ENCODE measurements around the gene PDGFD.
"Not testable (repeated sequence)": the region's sequence is repeated elsewhere in the genome, so short reads cannot be mapped to it uniquely, and the experiment has no call there.

The PDGFD gene

GRCh38 chr11:104051778-104052177 is 112.2 kb downstream of the PDGFD start:
- no peak for DNase-seq

DNA sequence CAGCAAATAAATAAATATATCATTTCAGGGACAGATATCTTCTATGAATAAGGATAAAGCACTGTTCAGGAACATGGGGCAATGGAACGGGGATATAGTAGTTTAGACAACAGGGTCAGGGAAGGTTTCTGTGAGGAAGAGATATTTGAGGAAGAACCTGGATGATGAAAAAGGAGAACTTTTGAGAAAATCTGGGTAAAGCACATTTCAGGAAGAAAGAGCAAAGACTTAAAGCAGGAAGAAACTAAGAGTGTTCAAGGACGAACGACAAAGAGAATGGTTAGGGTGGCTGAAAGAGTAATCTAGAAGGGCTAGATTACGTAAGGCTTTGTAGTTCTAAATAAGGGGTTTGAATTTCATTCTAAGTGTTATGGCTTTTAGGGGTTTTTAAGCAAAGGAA is 114.8 kb downstream of the PDGFD start:
- no peak for DNase-seq

- not testable (repeated sequence) for DNase-seq
These were observed 117.1 kb downstream of the PDGFD start for GRCh38 chr11:104046858-104047257.

GRCh38 chr11:104046331-104046730 is 117.6 kb downstream of the PDGFD start:
- DNase-seq, result no peak

DNA sequence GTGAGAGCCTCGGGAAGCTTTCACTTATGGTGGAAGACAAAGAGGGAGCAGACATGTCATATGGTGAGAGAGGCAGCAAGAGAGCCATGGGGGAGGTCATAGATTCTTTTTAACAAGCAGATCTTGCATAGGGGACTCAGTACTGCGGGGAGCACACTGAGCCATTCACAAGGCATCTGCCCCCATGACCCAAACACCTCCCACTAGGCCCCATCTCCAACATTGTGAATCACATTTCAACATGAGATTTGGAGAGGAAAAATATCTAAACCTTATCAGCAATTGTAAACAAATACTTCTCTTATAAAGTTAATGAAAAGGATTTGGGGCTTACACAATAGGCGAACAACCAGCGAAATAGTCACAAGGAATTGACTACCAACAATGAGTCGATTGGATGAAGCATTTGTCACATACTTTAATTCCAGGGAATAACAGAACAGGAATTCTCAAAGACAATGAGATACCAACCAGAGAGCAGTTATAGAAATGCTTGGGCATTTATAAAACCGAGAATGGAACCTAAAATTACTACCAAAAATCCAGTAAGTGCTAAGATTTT is 120.2 kb downstream of the PDGFD start:
- no peak for DNase-seq

DNA sequence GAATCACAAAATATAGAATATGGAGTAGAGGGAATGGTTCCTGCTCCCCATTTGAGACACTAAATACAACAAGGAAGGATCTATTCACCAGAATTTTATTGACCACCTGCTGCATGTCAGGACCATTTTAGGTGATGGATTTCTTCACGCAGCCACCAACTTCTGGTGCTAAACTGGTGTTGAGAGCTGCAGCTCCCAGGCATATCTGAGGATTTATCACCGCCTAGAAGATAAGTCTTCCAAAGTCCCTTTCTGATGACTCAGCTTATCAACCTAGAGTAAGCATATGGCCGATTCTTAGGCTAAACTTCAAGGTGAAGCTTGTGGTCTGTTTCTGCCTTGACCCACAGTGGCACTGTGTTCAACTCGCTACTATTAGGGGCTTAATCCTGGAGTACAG is 120.8 kb downstream of the PDGFD start:
- DNase-seq, result no peak

DNA sequence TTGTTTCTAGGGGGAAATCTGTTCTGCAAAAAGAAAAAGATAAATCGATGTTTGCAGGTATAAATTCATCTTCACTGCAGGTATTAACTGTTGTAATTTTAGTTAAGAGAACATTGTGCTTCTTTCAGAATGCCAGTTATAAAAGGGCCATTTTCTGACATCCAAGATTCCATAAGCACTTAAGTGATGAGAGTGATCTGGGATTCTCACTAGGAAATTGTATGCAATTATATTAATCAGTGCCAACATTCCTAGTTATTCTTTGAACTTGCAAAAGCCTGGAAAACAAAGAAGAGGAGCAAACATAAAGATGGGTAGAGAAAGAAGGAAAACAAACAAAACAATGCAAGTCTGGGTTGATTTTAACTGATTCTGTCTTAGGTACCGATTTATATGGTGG is 122.2 kb downstream of the PDGFD start:
- no peak for DNase-seq

DNA sequence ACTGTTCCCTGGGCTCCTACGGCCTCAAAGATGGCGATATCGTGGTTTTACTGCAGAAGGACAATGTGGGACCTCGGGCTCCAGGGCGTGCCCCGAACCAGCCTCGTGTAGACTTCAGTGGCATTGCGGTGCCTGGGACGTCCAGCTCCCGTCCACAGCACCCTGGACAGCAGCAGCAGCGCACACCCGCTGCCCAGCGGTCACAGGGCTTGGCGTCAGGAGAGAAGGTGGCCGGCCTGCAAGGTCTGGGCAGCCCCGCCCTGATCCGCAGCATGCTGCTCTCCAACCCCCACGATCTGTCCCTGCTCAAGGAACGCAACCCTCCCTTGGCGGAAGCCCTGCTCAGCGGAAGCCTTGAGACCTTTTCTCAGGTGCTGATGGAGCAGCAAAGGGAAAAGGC is 127.0 kb downstream of the PDGFD start:
- DNase-seq, result no peak

GRCh38 chr11:104036588-104036987 is 127.4 kb downstream of the PDGFD start, which contains the start of gene DDI1:
DDI1 (plus strand) TSS chr11:104036640; CDS start chr11:104036823, 183 bp downstream.
- DNase-seq, result no peak

DNA sequence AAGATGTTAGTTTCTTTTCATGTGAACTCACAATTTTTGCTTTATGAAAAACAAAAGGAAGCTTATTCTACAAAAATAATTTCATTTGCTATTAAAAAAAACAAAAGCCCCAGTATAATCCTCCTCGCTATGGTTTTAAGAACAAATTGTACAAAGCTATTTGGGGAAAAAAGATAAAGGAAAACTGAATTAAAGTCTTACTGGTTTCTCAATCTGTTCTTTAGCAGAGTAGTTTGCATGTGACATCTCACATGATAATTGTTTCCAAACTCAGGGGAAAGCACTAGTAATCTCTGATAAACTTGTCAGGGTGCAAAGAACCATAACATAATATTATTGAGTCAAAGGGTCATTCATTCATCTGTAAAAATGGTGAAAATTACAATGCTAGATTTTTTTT is 130.4 kb downstream of the PDGFD start:
- DNase-seq, result no peak

GRCh38 chr11:104033134-104033533 is 130.8 kb downstream of the PDGFD start:
- no peak for DNase-seq

GRCh38 chr11:104028476-104029263 is 135.3 kb downstream of the PDGFD start:
- DNase-seq, result no peak

DNA sequence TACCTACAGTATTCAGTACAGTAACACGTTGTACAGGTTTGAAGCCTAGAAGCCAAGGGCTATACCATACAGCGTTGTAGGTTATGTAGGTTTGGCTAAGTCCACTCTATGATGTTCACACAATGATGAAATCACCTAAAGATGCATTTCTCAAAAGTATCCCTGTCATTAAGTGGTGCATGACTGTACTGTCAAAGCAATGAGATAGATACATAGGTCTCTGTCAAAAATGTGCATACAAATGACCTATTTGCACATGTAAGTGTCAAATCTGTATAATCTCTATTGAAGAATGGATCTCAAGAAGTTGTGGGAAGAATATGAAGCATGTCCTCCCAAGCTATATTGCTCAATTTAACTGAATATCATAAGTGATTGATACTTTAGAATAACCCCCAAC is 139.4 kb downstream of the PDGFD start:
- DNase-seq, result no peak

- DNase-seq, result no peak
These were observed 148.1 kb downstream of the PDGFD start for GRCh38 chr11:104015649-104016415.

- no peak for DNase-seq
These were observed 152.9 kb downstream of the PDGFD start for GRCh38 chr11:104011044-104011443.

GRCh38 chr11:104009744-104010143 is 154.2 kb downstream of the PDGFD start:
- DNase-seq, result no peak

GRCh38 chr11:104005234-104005855 is 158.6 kb downstream of the PDGFD start:
- DNase-seq, result no peak

DNA sequence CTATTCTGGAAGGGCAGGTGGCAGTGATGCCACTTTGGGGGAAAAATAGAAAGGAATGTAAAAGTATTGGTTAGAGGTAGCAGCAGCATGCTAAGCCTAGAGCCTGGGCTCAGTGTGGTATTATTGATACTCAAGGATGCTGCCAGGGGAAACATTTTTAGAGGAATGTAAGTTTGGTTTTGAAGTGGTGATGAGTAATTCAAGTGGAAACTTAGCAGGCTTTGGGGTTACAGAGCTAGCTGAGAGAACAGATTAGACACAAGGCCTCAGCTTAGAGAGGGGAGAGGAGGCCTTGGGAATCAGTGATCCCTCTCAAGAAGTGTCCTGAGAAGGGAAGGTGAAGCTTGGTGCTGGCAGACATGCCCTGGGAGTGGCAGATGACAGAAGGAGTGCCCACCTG is 160.5 kb downstream of the PDGFD start:
- DNase-seq, result no peak

DNA sequence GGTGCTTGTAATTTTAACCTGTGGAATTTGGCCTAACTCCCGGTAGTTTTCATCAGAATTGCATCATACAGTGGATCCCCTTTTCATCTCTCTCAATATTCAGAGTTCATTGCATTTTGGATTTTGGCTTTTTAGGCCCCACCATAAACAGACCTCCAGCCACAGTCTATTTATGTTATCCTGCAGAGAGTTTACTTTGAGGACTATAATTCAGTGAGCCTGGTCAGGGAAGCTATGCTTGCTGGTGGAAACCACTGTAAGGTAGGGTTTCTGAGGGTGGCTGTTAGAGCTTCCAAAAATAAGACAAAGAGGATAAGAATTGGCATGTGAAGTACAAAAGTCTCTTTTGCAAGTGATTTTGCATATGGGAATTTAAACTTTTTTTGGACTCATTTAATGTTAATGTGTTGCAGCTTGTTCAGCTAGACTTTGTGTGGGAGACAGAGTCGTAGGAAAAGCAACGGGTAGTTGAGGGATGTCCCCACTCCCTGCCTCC is 162.3 kb downstream of the PDGFD start:
- DNase-seq, result no peak

GRCh38 chr11:104000798-104001197 is 163.1 kb downstream of the PDGFD start:
- no peak for DNase-seq

- DNase-seq, result no peak
These were observed 165.0 kb downstream of the PDGFD start for GRCh38 chr11:103998826-103999508.

GRCh38 chr11:103997082-103997481 is 166.9 kb downstream of the PDGFD start:
- no peak for DNase-seq

GRCh38 chr11:103995896-103996295 is 168.1 kb downstream of the PDGFD start:
- no peak for DNase-seq

Measured in NCI-H1694 (cell line).